Peyer's patch (tissue), 4 donors: ENCODE data around the gene JCAD. TPM values are rescaled to one million over a fixed set of nuclear protein-coding genes. Genes with fewer than 3 reads are reported as not detected.

Experiments
- DNase-seq, 3 donors: peaks; one replicate each; pipeline ENCODE4 v3.0.0-alpha.2; 2017 to 2019
- H3K27ac ChIP-seq, 4 donors: fragments of 200-600 bp; sonication (generic); one replicate each; pipeline ENCODE4 v1.5.1; 2016 to 2019
- H3K27me3 ChIP-seq, 2 donors: fragments of 200-600 bp; sonication (generic); one replicate each; pipeline ENCODE4 v1.5.1; 2019
- H3K36me3 ChIP-seq, 3 donors: fragments of 200-600 bp; sonication (generic); one replicate each; pipeline ENCODE4 v1.5.1; 2016 to 2019
- H3K4me1 ChIP-seq, 4 donors: fragments of 200-600 bp; sonication (generic); one replicate each; pipeline ENCODE4 v1.5.1; 2016 to 2019
- H3K4me3 ChIP-seq, 4 donors: fragments of 200-600 bp; sonication (generic); 1 replicate in 3 of 4; 2 replicates in 1 of 4; pipeline ENCODE4 v1.5.1; 2016 to 2019; ENCODE audit warnings: mild to moderate bottlenecking in 1 of 4
- H3K9me3 ChIP-seq, 4 donors: fragments of 200-600 bp; sonication (generic); one replicate each; pipeline ENCODE4 v1.5.1; 2016 to 2019; ENCODE audit warnings: mild to moderate bottlenecking in 1 of 4
- POLR2A ChIP-seq, 2 donors: fragments of 450-650 bp; IDR thresholded peaks; one replicate each; pipeline ENCODE4 v1.5.1; 2017; ENCODE audit warnings: antibody characterized with exemption in 2 of 2, mild to moderate bottlenecking in 2 of 2, moderate library complexity in 2 of 2
- total RNA-seq, 4 donors: library from RNA; depleted of rRNA; stranded (reverse); fragments of >200 nt; gene quantifications; one replicate each; pipeline ENCODE4 v1.1.0, GENCODE V29; 2016
- TF ChIP-seq, protein P1 (sequence below), 6 experiments: fragments of 450-650 bp in 4 of 6; fragments of 200-600 bp in 2 of 6; sonication (generic) in 1 of 6; IDR thresholded peaks; one replicate each; pipeline ENCODE4 v1.5.1; 2017 to 2019; ENCODE audit warnings: antibody characterized with exemption in 6 of 6, mild to moderate bottlenecking in 3 of 6, moderate library complexity in 1 of 6

JCAD gene
- total RNA-seq, 4 donors from 2014 or later = 0.53 to 5.8 (median 2.6) TPM

DNA sequence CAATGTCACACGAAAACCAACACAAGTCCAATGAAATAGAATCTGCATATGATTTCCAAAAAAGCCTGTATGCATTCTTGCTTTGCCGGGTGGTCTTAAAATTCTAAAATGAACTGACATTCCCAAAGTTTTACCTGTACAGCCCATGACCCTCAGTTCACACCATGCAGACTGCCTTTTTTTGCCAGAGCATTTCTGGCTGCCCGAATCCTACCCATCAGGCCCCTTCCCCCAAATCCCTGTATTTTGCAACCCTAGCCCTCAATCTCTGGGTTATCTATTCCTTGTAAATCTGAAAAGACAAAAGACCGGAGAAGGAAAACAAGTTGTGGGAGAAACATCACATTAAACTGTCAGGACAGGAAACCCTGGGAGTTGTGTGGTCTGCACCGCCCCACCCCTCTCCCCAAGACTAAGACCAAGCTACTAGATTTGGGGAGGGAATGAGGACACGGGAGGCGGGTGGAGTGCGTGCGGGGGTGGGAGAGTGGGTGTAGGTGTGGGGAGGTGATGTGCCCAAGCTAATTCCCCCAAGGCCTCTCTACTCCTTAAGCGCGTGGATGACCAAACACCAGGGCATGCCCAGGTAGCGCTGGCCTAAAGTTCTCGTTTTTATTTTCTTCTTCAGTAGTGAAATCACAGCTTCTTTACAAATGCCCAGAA, 1.4 kb downstream of the JCAD start:
- Histone ChIP-seq H3K27me3 (peaks cover 0 to 7% of the 10 kb centered on the region in 2 donors), H3K36me3 (no peaks in the 10 kb centered on the region), H3K4me3 (peak overlapping the region in 1 of 4 donors; percentile 66), H3K4me1 (peaks cover 0 to 6% (median 2%) of the 10 kb centered on the region in 4 donors), H3K27ac (peak overlapping the region in 2 of 4 donors; percentile 9 to 75), H3K9me3 (no peaks in the 10 kb centered on the region)
- TF ChIP-seq POLR2A (IDR thresholded peaks at IDR 0.05) = no peak
- TF ChIP-seq, protein P1, sequence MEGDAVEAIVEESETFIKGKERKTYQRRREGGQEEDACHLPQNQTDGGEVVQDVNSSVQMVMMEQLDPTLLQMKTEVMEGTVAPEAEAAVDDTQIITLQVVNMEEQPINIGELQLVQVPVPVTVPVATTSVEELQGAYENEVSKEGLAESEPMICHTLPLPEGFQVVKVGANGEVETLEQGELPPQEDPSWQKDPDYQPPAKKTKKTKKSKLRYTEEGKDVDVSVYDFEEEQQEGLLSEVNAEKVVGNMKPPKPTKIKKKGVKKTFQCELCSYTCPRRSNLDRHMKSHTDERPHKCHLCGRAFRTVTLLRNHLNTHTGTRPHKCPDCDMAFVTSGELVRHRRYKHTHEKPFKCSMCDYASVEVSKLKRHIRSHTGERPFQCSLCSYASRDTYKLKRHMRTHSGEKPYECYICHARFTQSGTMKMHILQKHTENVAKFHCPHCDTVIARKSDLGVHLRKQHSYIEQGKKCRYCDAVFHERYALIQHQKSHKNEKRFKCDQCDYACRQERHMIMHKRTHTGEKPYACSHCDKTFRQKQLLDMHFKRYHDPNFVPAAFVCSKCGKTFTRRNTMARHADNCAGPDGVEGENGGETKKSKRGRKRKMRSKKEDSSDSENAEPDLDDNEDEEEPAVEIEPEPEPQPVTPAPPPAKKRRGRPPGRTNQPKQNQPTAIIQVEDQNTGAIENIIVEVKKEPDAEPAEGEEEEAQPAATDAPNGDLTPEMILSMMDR (IDR thresholded peaks at IDR 0.05) = no peak
- no peak for DNase-seq

DNA sequence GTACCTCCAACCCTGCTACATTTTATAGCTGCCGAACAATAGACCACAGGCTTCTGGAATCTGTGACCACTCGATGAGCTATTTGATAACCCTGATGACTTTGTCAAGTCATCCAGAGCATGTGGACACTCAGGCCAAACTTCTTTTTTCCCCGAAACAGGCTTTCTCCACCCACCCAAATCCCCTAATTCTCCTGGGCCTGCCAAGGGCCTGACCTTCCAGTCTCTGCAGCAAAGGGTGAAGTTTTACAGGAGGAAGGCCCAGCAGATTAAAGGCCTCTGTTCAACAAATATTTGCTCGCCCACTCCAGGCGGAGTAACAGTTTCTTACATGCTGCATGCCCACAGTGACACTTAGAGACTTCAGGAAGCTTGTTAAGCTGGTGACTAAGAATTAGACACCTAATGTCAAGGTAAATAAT, 2.0 kb downstream of the JCAD start:
- no peaks in the 10 kb centered on the region for H3K36me3 ChIP-seq
- DNase-seq = no peak
- peak overlapping the region in 1 of 4 donors; percentile 65 for H3K27ac ChIP-seq
- TF ChIP-seq, protein P1 (IDR thresholded peaks at IDR 0.05) = no peak
- TF ChIP-seq POLR2A (IDR thresholded peaks at IDR 0.05) = no peak
- H3K9me3 ChIP-seq = no peaks in the 10 kb centered on the region
- H3K4me3 ChIP-seq = no peak overlapping the region
- peaks cover 0 to 7% of the 10 kb centered on the region in 2 donors for H3K27me3 ChIP-seq
- H3K4me1 ChIP-seq = peaks cover 0 to 6% (median 2%) of the 10 kb centered on the region in 4 donors

GRCh38 chr10:30056767-30057355, 2.5 kb downstream of the JCAD start:
- Histone ChIP-seq H3K27me3 (peaks cover 0 to 7% of the 10 kb centered on the region in 2 donors), H3K27ac (peak overlapping the region in 1 of 4 donors; percentile 65), H3K4me3 (no peak overlapping the region), H3K9me3 (no peaks in the 10 kb centered on the region), H3K36me3 (no peaks in the 10 kb centered on the region), H3K4me1 (peaks cover 0 to 6% (median 2%) of the 10 kb centered on the region in 4 donors)
- TF ChIP-seq, protein P1 (IDR thresholded peaks at IDR 0.05) = no peak
- no peak for TF ChIP-seq POLR2A (IDR thresholded peaks at IDR 0.05)
- DNase-seq = no peak

GRCh38 chr10:30056281-30056680, 3.1 kb downstream of the JCAD start:
- Histone ChIP-seq H3K4me1 (peaks cover 0 to 6% (median 2%) of the 10 kb centered on the region in 4 donors), H3K36me3 (no peaks in the 10 kb centered on the region), H3K4me3 (no peak overlapping the region), H3K9me3 (no peaks in the 10 kb centered on the region), H3K27ac (peak overlapping the region in 1 of 4 donors; percentile 65), H3K27me3 (peaks cover 0 to 7% of the 10 kb centered on the region in 2 donors)
- DNase-seq = no peak
- TF ChIP-seq, protein P1 (IDR thresholded peaks at IDR 0.05) = no peak
- no peak for TF ChIP-seq POLR2A (IDR thresholded peaks at IDR 0.05)

- peak overlapping the region in 2 of 4 donors; percentile 23 to 65 for H3K27ac ChIP-seq
- no peaks in the 10 kb centered on the region for H3K9me3 ChIP-seq
- H3K36me3 ChIP-seq = no peaks in the 10 kb centered on the region
- TF ChIP-seq, protein P1 (IDR thresholded peaks at IDR 0.05) = no peak
- no peak for TF ChIP-seq POLR2A (IDR thresholded peaks at IDR 0.05)
- H3K27me3 ChIP-seq = peaks cover 0 to 7% of the 10 kb centered on the region in 2 donors
- no peak overlapping the region for H3K4me3 ChIP-seq
- peaks cover 0 to 6% (median 2%) of the 10 kb centered on the region in 4 donors for H3K4me1 ChIP-seq
- DNase-seq = no peak
Observed at GRCh38 chr10:30055226-30055662, 4.1 kb downstream of the JCAD start.
